DND-41 (cell line): ENCODE measurements around the gene AADACL3.

ENCODE experiments used
- EZH2 ChIP-seq: IDR thresholded peaks from 3 replicates; pipeline ENCODE4 v1.6.1; 2012; ENCODE audit warnings: borderline replicate concordance, low read depth, mild to moderate bottlenecking, moderate library complexity, low read length, inconsistent platforms; ENCODE audit not compliant: severe bottlenecking
- TF ChIP-seq, protein P1 (sequence below): IDR thresholded peaks from 2 replicates; pipeline ENCODE4 v1.5.1; 2012; ENCODE audit warnings: borderline replicate concordance, low read length, moderate library complexity, mild to moderate bottlenecking; ENCODE audit not compliant: poor library complexity, severe bottlenecking; ENCODE audit errors: extremely low read depth

DNA sequence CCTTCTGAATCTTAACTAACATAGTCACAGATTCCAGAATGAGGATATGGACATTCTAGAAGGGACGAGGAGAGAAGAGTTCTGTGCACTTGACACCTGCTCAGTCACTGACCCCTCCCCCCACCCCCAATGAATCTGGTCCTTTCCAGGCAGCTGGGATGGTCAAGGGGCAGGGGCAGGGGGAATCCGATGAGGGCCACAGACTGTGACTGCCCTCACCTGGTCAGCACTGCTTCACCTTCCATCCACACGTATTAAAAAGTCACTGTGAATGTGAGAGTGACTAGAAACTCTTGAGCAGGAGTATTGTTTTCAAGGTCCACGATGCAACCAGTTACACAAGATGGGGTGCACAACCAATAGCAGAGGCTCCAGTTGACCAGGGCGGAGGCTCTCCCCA, 48.1 kb downstream of the AADACL3 start:
- TF ChIP-seq EZH2, result no peak
- TF ChIP-seq, protein P1, sequence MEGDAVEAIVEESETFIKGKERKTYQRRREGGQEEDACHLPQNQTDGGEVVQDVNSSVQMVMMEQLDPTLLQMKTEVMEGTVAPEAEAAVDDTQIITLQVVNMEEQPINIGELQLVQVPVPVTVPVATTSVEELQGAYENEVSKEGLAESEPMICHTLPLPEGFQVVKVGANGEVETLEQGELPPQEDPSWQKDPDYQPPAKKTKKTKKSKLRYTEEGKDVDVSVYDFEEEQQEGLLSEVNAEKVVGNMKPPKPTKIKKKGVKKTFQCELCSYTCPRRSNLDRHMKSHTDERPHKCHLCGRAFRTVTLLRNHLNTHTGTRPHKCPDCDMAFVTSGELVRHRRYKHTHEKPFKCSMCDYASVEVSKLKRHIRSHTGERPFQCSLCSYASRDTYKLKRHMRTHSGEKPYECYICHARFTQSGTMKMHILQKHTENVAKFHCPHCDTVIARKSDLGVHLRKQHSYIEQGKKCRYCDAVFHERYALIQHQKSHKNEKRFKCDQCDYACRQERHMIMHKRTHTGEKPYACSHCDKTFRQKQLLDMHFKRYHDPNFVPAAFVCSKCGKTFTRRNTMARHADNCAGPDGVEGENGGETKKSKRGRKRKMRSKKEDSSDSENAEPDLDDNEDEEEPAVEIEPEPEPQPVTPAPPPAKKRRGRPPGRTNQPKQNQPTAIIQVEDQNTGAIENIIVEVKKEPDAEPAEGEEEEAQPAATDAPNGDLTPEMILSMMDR, result no peak
